Transverse colon (tissue), 4 donors: Measurements from ENCODE around the gene IGFBP7.

Experiments used
- POLR2A ChIP-seq: fragments of 450-650 bp; IDR thresholded peaks from one replicate; pipeline ENCODE4 v1.6.1; 2016; ENCODE audit warnings: antibody characterized with exemption, mild to moderate bottlenecking, moderate library complexity
- POLR2AphosphoS5 ChIP-seq, 3 donors: sonication (generic); formaldehyde crosslinking; IDR thresholded peaks; one replicate each; pipeline ENCODE4 v1.6.1; 2016; ENCODE audit warnings: antibody characterized with exemption in 3 of 3
- TF ChIP-seq, protein P1 (sequence below), 5 experiments: fragments of 200-600 bp in 3 of 5; fragments of 450-650 bp in 2 of 5; sonication (generic) in 3 of 5; IDR thresholded peaks; 1 replicate in 2 of 5; 2 replicates in 3 of 5; pipeline ENCODE4 v1.5.1; 2016 to 2017; ENCODE audit warnings: antibody characterized with exemption in 5 of 5, inconsistent platforms in 3 of 5, mild to moderate bottlenecking in 2 of 5, moderate library complexity in 1 of 5

DNA sequence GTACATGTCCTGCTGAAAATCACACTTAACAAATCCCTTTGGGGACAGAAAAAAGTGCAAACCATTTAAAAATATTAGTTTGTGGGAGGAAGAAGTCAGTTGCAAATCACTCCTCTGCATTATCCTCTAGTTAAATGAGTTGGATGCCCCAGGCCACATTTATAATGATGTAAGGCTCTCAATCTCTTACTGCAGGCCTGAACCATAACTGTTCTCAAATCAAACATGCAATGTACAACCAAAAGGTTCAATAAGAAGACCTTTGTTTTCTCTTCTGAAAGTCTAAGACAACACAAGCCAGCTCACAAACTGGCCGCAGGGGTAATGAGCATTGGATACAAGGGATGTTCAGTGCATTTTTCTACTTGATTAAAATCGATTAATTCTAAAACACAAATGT lies 39.7 kb downstream of the IGFBP7 start:
- no peak for TF ChIP-seq POLR2A
- TF ChIP-seq, protein P1, sequence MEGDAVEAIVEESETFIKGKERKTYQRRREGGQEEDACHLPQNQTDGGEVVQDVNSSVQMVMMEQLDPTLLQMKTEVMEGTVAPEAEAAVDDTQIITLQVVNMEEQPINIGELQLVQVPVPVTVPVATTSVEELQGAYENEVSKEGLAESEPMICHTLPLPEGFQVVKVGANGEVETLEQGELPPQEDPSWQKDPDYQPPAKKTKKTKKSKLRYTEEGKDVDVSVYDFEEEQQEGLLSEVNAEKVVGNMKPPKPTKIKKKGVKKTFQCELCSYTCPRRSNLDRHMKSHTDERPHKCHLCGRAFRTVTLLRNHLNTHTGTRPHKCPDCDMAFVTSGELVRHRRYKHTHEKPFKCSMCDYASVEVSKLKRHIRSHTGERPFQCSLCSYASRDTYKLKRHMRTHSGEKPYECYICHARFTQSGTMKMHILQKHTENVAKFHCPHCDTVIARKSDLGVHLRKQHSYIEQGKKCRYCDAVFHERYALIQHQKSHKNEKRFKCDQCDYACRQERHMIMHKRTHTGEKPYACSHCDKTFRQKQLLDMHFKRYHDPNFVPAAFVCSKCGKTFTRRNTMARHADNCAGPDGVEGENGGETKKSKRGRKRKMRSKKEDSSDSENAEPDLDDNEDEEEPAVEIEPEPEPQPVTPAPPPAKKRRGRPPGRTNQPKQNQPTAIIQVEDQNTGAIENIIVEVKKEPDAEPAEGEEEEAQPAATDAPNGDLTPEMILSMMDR (IDR thresholded peaks at IDR 0.05) = no peak
- no peak for TF ChIP-seq POLR2AphosphoS5 (IDR thresholded peaks at IDR 0.05)
